8988T (cell line): ENCODE data around the gene CEP295NL.
"Not testable (repeated sequence)": the region's sequence is repeated elsewhere in the genome, so short reads cannot be mapped to it uniquely, and the experiment has no call there.

ENCODE experiments used
- DNase-seq: peaks from one replicate; pipeline ENCODE4 v3.0.0; 2011

Gene CEP295NL

DNA sequence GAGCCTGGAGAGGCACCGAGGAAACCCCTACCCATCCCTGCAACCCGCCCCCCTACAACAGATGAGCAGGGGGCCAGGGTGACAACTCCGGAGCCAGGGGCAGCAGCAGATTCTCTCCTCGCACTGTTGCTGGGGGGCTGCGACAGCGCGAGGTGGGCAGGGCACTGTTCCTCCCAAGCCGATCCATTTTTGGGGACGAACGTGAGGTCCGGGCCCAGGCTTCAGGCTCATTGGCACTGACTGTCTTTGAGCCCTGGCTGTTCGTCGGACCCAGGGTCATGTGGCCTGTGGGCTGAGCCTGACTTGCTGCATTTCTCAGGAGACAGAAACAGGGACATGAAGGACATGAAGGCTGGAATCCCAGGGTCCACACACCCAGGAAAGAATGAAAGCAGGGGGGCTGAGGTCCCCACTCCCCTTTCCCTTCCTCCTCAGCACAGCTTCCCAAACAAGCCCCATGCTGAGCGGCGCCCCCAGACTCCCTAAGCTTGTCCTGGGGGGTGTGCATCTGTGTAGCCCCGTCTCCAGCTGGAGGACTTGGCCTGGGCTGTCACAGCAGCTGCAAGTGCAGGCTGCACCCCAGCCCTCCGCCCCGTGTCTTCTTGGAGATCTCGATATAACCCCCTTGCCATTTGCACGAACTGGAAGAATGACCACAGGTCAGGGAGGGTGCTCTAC lies 18.7 kb downstream of the CEP295NL start:
- DNase-seq = no peak

DNA sequence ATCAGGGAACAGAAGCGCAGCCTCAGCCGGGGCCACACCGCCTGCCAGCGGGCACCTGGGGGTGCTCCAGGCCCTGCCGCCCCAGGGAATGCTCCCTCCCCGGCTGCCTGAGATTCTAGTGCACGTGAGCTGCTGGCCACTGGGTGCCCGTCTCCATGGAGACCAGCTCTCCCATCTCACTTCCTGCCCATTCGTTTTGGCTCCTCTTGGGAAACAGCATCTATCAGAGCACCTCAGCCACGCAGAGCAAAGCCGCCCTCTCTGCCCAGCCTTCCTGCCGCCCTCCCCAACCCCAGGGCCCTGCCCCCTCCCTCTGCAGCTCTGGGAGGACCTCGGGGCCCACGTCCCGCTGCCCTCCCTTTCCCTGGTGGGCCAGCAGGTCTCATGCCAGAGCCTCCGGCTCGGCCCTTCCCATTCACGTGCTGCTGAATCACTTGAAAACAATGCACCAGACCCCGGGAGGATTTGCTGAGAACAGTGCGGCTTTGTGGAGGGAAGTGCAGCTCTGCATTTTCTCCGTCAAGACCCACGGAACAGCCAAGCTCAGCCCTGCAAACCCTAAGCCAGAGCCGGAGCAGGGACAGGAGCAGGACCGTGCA lies 19.4 kb downstream of the CEP295NL start:
- DNase-seq = peak; percentile 79

DNA sequence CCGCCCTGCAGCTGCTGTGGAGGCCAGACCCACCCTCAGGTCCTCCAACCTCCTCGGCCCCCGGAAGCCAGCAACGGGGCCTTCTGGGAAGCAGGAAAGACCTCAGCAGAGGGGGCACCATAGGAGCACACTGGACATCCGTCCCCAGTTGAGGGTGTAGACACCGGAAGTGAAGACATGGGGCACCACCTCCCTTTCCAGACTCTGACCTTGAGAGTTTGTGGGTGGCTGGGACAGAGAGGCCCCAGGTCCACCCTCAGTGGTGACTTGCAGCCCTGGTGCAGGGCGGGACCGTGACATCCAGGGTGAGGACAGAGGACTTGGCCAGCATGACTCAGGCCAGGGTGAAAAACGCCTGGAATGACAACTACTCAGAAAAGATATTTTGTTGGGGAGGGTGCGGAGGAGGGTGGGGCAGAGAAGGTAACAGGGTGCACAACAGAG lies 19.9 kb downstream of the CEP295NL start:
- DNase-seq = peak; percentile 71

DNA sequence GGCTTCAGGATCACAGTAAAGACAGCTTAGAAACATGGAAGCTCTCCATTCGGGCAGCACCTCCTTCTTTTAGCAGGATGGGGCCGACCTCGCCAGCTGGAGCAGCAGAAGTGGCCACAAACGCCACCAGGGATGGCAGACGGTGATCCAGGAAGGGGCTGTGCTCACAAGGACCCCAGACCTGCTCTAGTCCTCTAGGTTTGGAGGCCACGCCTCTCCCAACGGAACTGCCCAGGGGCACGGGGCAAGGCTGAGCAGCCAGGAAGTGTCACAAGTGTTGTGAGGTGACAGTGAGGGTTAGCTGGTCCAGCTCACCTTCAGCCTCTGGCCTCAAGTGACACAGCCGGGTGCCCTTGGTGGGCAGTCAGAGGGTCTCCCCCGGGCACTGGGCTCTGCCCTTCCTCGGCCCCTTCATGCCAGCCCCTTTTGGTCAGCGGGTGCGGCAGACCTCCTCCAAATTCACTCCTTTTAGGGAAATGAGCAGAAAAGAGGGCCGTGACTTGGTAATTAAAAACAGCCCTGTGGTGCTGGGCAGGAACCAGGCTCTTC lies 20.4 kb downstream of the CEP295NL start:
- DNase-seq = no peak

DNA sequence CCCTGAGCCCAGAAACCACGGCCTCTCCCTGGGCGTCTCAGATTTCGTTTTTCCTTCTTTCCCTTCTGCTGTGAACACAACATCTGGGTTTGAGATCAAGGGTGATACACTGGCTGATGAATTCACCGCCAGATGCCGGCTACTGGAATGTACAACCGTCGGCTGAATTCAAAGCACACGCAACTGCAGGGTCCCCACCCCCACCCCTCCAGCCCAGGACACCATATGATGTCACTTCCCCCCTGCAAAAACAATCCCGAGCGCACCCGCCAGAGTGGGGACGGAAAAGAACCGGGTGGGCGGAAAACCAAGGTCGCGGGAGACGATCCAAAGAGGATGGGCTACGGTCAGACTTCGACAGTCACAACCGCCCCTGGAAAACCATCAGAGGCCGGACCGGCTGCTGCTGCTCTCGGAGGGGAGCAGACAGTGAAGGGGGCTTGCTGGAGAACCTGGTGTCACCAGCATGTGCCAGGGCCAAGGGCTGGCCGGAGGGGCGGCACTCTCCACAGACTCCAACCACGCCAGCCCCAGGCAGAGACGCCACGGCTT lies 23.3 kb downstream of the CEP295NL start:
- DNase-seq = no peak

DNA sequence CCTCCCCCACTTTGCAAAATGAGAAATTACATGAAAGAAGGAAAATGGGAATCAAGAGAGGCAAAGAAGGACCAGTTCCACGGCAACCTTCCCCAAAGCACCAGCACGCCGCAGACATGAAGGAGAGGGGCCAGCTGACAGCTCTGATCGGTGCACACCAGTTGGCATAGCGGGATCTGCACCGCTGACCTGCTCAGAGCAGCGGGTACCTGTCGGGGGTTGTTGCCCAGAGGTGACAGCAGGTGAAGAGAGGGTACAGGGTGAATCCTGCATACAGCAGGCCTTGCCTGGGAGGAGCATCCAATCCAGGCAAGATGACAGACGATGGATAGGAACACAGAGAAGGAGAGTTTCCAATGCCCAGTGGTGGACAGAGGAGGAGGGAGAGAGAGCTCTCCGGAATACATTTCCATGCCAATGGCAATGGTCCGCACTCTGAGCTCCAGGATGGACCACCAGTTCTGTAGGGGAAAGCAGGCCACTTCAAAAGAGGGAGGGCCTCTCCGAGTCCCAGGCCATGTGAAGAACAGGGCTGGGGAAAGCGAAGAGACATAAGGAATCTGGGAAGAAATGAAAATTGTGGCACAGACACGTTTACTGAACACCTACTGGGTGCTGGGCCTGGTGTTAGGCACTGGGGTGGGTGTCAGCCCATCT lies 24.0 kb downstream of the CEP295NL start:
- no peak for DNase-seq

DNA sequence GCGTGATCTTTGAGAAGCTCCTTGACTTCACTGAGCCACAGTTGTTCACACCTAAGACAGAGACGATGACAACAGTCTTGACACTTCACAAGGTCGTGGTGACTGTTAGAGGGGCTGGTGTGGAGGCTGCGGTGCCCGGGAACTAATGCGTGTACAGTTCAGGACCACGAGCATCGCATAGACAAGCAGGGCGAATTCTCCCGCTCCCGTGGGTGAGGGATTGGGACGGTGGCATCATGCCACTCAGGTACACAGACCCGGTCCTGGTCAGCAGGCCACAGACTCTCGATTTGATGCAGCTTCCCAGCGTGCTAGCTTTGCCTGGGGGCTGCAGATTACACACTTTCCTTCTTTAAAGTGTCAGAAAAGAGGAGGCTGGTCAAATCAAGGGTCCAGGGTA lies 24.7 kb downstream of the CEP295NL start:
- DNase-seq = no peak

DNA sequence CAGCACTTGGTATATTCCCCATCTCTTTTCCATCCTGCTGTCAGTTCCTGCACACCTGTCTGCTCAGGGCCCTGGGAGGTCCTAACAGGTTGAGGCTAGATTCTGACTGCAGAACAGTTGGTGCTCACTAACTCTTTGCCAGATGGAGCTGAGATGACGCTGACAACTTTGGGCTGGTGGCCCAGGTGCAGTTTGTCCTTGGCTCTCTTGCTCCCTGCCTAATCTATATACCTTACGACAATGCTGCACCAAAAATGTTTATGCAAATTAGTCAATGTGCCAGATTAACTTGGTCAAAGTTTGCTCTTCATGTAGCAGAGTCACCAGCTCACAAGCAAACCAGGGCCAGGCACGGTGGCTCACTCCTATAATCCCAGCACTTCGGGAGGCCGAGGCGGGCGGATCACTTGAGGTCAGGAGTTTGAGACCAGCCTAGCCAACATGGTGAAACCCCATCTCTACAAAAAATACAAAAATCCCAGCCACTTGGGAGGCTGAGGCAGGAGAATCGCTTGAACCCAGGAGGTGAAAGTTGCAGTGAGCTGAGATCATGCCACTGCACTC lies 26.0 kb downstream of the CEP295NL start:
- not testable (repeated sequence) for DNase-seq

DNA sequence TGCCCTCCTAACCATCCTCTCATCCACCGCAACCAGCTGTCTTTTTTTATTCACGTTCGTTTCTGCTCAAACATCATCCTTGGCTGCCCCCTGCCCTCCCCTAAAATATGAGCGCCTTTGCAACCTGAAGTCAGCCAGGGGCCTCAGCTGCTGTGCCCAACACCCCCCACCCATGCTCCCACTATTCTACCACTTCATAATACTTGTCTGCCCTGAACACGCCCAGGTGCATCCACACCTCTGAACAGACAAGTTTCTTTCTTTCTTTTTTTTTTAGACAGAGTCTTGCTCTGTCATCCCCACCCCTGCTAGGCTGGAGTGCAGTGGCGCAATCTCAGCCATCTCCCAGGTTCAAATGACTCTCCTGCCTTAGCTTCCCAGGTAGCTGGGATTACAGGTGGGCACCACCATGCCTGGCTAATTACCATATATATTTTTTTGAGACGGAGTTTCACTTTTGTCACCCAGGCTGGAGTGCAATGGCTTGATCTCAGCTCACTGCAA lies 26.9 kb downstream of the CEP295NL start:
- no peak for DNase-seq

DNA sequence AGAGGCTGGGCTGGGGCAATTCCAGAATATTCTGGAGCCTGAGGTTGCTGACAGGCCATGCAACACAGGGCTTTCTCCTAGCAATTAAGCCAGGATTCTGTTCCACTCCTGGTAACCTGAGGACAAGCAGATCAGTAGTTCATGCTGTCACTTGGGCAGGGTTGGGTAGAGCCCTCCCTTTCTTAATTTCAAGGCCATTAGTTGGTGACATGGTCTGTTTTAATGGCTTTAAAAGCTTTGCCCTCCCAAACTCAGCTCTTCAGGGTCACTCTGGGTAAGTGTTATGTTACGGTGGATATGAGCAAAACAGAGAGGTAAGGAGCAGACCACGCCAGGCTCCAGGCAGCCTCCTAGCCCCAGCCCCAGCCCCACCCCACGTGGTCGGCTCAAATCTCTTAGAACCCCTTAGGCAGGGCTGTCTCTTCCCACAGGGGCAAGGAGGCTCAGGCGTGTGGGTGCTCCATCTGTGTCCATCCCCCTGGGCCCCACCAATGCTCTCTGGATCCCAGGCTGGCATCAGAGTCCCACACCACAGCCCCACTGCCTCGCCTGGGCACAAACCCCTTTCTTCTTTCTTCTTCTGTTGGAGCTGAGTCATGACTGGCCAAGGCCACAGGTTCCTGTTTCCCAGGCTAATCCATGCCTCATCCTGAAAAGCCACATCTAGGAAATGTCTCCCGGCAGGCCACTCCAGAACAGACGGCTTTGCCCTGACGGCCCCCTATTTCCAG lies 27.5 kb downstream of the CEP295NL start:
- DNase-seq = no peak

DNA sequence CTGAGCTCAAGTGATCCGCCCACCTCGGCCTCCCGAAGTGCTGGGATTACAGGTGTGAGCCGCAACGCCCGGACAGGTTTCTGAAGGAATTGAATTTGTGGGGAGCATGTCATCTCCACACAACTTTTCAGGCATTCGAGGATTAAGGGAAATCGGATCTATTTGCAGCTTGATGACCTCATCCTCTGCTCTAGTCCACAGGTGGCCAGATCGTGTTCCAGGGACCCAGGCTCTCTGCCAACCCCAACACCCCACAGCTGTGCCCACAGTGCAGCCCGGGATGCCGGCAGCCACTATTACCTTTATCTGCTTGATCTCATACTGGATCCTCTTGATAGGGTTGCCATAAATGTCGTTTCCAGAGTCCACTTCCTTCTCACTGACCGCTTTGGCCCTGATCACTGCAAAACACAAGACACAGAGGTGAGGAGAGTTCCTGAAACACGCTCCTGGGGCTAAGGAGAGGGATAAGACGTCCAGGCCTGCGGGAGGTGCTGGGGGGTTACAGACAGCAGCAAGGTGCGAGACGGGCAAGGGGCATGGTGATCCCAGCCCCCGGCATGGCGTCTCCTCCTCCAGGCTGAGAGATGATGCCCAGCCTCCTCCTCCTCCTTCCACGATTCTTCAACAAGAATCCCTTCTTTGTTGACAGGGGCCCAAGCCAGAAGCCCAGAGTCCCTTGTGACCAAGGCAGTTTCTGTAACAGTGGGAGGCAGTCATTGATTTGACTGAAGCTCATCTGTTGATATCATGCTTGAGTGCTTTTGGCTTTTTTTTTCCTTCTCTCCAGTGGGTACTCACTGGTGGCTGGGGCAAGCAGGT lies 29.3 kb downstream of the CEP295NL start:
- DNase-seq = no peak

DNA sequence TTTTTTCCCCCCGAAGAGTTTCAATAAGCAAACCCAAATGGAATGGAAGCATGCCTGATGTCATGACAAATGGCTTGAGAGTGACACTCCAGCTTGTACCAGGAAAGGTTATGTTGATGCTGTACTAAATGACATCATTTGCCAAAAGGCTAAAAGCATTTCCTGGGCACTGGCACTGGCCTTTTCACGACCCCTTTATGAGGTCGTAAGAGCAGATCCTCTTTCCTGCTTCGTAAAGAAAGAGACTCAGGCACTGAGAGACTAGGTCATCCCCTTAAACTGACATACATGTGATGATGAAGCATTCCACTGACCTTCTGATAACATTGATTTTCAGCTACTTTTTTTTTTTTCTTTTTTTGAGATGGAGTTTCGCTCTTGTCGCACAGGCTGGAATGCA lies 30.5 kb downstream of the CEP295NL start:
- no peak for DNase-seq

DNA sequence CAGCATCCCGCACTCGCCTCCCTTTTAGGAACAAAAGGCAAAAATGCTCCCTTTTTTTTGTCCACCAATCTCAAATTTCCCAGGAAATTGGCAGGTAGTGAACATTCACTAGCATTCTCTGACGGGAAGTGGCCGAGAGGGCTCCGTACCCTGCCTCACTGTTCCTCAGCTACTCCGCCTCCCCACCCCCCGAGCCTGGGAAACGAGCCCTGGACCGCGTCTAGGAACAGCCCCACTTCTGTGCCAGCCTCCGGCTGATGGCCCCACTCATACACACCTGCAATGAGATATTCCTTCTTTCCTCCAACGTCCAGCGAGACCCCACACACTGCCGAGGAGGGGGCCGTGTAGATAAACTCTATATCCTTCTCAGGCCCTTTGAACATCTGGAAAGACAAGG lies 32.4 kb downstream of the CEP295NL start:
- no peak for DNase-seq

DNA sequence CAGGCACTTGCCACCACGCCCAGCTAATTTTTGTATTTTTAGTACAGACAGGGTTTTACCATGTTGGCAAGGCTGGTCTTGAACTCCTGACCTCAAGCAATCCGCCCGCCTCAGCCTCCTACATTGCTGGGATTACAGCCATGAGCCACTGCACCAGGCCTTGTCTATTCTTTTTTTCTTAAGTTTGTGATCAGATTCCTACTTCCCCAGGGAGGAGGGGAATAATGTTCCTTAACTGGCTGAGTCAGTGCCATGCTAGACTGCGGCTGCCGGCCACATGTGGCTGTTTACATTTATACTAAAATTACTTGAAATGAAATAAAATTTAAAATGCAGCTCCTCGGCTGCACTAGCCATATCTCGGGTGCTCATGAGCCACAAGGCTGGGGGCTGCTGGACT lies 34.6 kb downstream of the CEP295NL start:
- DNase-seq = no peak

DNA sequence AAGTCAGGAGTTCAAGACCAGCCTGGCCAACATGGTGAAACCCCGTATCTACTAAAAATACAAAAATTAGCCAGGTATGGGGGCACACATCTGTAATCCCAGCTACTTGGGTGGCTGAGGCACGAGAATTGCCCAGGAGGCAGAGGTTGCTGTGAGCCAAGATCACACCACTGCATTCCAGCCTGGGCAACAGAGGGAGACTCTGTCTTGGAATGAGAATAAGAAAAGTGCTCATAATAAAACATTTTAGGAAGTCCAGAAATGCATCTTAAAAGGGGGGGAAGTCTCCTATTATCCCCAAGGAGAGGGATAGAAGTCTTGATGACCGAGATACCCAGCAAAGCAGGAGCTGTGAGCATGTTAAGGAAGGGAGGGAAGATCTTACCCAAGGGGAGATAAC lies 36.0 kb downstream of the CEP295NL start:
- DNase-seq = not testable (repeated sequence)

DNA sequence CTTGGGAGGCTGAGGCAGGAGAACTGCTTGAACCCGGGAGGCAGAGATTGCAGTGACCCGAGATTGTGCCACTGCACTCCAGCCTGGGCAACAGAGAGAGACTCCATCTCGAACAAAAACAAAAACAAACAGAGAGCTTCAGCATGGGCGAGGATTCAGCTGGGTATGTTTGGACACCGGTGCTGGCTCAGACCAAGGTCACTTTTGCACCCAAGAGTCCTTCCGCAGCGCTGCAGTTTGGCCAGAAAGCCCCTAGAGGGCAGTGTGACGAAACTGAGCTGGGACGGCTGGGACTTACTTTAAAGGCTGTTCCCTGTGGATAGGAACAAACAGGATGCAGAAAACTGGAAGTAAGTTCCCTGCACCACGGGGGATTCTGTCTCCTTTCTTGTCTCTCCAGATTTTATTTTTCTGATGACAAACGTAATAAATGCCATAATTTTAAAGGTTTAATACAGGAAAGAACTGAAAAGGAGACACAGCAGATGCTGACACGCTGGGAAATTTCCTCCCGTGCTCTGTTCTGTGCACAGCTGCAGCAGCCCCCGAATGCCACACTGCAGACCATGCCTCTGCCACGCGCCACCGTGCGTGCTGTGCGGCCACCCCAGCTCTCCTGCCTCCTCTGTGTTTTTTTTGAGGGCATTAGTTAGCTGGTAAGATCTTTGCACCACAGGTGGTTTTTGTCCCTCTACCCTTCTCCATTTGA lies 37.2 kb downstream of the CEP295NL start:
- no peak for DNase-seq

DNA sequence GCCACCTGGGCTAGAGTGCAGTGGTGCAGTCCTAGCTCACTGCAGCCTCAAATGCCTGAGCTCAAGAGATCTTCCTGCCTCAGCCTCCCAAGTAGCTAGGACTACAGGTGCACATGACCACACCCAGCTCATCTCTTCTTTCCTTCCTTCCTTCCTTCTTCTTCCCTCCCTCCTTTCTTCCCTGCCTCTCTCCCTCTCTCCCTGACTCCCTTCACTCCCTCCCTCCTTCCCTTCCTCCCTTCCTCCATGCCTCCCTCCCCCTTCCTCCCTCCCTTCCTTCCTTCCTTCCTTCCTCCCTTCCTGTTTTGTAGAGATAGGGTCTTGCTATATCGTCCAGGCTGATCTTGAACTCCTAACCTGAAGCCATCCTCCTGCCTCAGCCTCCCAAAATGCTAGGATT lies 38.9 kb downstream of the CEP295NL start:
- no peak for DNase-seq

DNA sequence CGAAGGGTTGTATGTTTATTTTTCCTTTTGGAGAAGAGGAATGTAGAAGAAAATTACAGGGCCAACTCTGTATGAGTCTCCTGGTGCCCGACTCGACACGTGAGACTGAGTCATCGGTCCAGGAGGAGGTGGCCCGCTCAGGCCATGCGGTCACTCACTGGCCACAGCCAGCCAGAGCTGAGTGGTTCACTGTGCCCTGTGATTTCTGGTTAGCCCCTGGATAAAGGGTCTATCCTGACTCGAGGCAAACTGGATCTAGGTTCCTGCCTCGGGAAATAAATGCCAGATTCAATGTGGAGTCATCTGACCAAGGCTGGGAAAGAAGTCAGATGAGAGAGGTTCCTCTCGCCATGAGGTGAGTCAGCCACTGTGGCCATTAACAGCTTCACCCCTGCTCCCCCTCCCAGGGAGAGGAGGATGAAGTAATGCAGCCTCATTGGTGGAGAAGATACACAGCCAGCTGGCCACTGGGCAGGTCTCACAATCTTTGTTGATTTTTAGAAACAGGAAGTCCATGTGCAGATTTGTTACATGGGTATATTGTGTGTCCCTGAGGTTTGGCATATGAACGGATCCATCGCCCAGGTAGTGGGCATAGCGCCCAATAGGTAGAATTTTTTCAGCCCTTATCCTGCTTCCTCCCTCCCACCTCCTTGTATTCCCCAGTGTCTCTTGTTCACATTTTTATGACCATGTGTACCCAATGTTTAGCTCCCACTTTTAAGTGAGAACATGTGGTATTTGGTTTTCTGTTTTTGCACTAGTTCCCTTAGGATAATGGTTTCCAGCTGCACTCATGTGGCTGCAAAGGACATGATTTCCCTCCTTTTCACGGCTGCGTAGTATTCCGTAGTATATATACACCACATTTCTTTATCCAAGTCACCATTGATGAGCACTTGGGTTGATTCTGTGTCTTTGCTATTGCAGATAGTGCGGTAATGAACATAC lies 40.7 kb downstream of the CEP295NL start:
- no peak for DNase-seq

DNA sequence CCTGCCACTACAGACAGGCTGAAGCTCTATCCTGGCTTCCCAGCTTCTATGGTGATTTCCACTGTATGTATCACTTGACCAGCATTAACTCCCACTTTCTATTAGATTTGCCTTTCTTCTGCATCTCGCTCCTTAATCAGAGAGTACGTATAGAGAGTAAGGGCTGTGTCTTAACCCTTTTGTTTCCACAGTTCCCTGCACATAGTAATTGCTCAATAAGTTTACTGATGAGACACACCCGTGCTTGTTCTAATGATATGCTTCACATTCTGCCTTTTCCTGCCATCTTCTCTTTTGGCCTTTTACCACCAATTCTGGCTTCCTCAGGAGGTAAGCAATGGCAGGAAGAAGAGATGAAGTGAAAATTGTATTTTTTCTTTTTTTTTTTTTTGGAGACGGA lies 41.8 kb downstream of the CEP295NL start:
- DNase-seq = no peak

DNA sequence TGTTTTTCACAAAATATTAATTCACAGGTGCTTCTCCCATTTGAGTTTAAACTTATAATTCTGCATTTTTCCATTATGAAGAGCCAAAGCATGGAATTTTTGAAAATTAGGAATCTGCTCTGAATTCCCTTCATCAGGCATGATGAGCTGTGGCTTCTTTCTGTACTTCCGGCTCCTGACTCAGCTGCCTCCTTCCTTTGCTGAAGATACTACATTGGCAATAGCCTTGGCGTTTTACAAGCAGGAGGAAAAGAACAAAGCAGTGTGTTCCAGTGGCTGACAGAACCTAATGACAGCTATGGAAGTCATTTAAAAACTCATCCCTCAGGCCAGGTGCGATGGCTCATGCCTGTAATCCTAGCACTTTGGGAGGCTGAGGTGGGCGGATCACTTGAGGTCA lies 44.0 kb downstream of the CEP295NL start:
- DNase-seq = no peak
